ENCODE data around the gene ATP6V1E1. TPM values are rescaled to one million over a fixed set of nuclear protein-coding genes. Genes with fewer than 3 reads are reported as not detected.

ATP6V1E1 gene
- total RNA-seq, 1 donor from 2014 or later: 73.9 TPM

DNA sequence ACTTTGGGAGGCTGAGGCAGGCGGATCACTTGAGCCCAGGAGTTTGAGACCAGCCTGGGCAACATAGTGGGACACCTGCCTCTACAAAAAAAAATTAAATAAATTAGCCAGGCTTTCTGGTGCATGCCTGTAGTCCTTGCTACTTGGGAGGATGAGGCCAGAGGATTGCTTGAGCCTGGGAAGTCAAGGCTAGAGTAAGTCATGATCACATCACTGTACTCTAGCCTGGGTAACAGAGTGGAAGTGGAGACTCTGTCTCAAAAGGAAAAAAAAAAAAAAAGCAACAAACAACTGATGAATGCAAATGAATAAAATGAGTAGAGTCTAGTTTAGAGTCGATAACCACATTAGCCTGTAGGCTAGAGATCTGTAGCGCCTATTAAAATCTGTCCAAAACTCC is 6.1 kb upstream of the ATP6V1E1 start:
- Mint-ChIP-seq H3K9me3 (no peaks in the 10 kb centered on the region), H3K4me3 (no peak overlapping the region), H3K36me3 (ENCODE audit: low read depth) (peaks cover 14% of the 10 kb centered on the region), H3K27me3 (no peaks in the 10 kb centered on the region), H3K27ac (no peak overlapping the region), H3K4me1 (peaks cover 22% of the 10 kb centered on the region)
- intact Hi-C loops (cut with micrococcal nuclease): loop anchor here (5.0 to 10.0 kb wide), 3 partner anchors 73 to 550 kb away; partner anchors contain the start of genes HDHD5 and IL17RA
- TF ChIP-seq, protein P1, sequence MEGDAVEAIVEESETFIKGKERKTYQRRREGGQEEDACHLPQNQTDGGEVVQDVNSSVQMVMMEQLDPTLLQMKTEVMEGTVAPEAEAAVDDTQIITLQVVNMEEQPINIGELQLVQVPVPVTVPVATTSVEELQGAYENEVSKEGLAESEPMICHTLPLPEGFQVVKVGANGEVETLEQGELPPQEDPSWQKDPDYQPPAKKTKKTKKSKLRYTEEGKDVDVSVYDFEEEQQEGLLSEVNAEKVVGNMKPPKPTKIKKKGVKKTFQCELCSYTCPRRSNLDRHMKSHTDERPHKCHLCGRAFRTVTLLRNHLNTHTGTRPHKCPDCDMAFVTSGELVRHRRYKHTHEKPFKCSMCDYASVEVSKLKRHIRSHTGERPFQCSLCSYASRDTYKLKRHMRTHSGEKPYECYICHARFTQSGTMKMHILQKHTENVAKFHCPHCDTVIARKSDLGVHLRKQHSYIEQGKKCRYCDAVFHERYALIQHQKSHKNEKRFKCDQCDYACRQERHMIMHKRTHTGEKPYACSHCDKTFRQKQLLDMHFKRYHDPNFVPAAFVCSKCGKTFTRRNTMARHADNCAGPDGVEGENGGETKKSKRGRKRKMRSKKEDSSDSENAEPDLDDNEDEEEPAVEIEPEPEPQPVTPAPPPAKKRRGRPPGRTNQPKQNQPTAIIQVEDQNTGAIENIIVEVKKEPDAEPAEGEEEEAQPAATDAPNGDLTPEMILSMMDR (IDR thresholded peaks at IDR 0.05): no peak
- ATAC-seq (ENCODE audit: low read depth): no peak
- DNase-seq: no peak
- ChIA-PET POLR2A (no interaction called here), CTCF (no interaction called here)

DNA sequence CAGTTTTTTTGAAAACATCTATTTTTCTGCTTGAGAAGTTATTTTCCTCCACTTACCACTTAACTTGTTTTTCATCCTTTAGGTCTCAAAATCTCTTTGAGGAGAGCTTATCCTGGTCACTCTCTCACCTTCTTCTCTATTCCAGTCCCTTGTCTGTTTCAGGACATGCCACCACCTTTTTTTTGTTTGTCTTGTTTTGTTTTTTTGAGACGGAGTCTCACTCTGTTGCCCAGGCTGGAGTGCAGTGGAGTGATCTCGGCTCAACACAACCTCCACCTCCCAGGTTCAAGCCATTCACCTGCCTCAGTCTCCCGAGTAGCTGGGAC is 5.4 kb upstream of the ATP6V1E1 start:
- Mint-ChIP-seq H3K4me3 (no peak overlapping the region), H3K4me1 (peaks cover 23% of the 10 kb centered on the region), H3K36me3 (ENCODE audit: low read depth) (peaks cover 10% of the 10 kb centered on the region), H3K27me3 (no peaks in the 10 kb centered on the region), H3K9me3 (no peaks in the 10 kb centered on the region), H3K27ac (no peak overlapping the region)
- TF ChIP-seq, protein P1 (IDR thresholded peaks at IDR 0.05): no peak
- ChIA-PET POLR2A (no interaction called here), CTCF (no interaction called here)
- DNase-seq: no peak
- intact Hi-C loops (cut with micrococcal nuclease): loop anchor here (10.0 kb wide), 1 partner anchor 549 kb away; the partner anchor contains the start of gene IL17RA
- ATAC-seq (ENCODE audit: low read depth): no peak

DNA sequence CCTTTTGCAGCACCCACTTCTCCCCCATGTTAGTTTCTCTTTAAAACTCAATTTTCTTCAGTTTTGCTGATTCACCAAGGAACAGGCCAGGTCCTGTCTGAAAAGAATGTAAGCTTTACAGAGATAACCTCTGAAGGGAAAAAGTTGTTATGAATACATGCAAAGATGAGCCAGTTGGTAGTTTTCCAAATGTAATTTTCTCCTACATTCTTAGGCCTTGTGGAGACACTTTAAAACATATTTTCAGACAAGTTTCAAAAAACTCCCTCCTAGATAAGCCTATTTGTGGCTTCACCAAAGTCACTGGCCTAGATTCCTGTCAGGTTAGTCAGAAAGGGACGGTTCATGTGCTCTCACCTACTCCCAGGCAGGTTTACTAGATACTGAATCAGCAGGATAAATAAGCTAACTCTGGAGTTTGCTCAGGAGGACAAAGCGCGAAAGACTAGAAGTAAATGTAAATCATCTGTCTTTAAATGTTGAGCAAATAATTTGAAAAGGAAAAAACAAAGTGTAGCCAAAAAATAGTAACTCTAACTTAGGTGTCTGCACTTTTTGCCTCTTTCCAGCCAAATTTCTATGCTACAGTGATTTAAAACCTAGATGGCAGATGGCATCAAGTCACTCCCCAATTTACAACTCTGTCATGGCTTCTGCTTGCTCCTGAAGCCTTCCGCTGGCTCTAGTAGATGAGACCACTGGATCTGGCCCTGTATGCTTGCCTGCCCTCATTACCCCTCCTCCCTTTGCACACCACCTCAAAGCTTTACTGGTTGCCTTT is 4.9 kb upstream of the ATP6V1E1 start:
- Mint-ChIP-seq H3K9me3 (no peaks in the 10 kb centered on the region), H3K4me3 (no peak overlapping the region), H3K27ac (no peak overlapping the region), H3K4me1 (peaks cover 25% of the 10 kb centered on the region), H3K36me3 (ENCODE audit: low read depth) (peaks cover 11% of the 10 kb centered on the region), H3K27me3 (no peaks in the 10 kb centered on the region)
- CTCF ChIA-PET: no interaction called here
- TF ChIP-seq, protein P1 (IDR thresholded peaks at IDR 0.05): no peak
- DNase-seq (no peak), ATAC-seq (ENCODE audit: low read depth) (no peak)
- intact Hi-C loops (cut with micrococcal nuclease): loop anchor here (10.0 kb wide), 1 partner anchor 549 kb away; the partner anchor contains the start of gene IL17RA
- POLR2A ChIA-PET: no interaction called here

DNA sequence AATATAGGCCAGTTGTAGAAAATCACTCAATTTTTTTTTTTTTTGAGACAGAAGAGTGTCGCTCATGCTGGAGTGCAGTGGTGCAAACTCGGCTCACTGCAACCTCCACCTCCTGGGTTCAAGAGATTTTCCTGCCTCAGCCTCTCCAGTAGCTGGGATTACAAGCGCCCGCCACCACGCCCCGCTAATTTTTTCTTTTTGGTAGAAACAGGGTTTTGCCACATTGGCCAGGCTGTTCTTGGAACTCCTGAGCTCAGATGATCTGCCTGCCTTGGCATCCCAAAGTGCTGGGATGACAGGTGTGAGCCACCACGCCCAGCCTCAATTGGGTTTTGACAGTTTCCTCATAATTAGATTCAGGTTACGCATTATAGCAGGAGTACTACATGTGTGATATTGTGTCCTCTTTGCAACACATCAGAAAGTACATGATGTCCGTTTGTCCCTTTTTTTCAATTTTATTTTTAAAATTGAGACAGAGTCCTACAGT is 2.6 kb upstream of the ATP6V1E1 start:
- ATAC-seq (ENCODE audit: low read depth): no peak
- Mint-ChIP-seq H3K4me1 (peaks cover 24% of the 10 kb centered on the region), H3K27me3 (no peaks in the 10 kb centered on the region), H3K4me3 (no peak overlapping the region), H3K27ac (no peak overlapping the region), H3K36me3 (ENCODE audit: low read depth) (peaks cover 9% of the 10 kb centered on the region), H3K9me3 (no peaks in the 10 kb centered on the region)
- TF ChIP-seq, protein P1 (IDR thresholded peaks at IDR 0.05): no peak
- ChIA-PET CTCF (no interaction called here), POLR2A (interaction anchor here (0.7 kb wide), 1 partner anchor 1764 kb away, joined by 6 read pairs; no protein-coding TSS in a partner anchor)
- intact Hi-C loops (cut with micrococcal nuclease): loop anchor here (10.0 kb wide), 1 partner anchor 546 kb away; the partner anchor contains the start of gene IL17RA
- no peak for DNase-seq

DNA sequence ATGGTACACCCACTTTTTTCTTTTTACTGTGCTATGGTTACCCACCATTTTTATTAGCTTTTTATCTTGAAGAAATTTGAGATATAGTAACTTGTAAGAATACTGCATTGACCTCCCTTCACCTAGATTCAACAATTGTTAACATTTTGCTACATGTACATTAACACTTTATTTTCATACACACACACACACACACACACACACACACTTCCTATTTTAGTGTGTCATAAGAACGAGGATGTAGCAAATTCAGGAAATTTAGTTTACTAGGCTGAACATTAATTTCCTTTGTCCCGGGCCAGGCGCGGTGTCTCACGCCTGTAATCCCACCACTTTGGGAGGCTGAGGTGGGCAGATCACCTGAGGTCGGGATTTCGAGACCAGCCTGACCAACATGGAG is 1.1 kb upstream of the ATP6V1E1 start:
- DNase-seq (no peak), ATAC-seq (ENCODE audit: low read depth) (no peak)
- CTCF ChIA-PET: no interaction called here
- no peaks in the 10 kb centered on the region for H3K27me3 Mint-ChIP-seq
- H3K9me3 Mint-ChIP-seq: no peaks in the 10 kb centered on the region
- peaks cover 21% of the 10 kb centered on the region for H3K36me3 Mint-ChIP-seq (ENCODE audit: low read depth)
- TF ChIP-seq, protein P1 (IDR thresholded peaks at IDR 0.05): no peak
- H3K27ac Mint-ChIP-seq: no peak overlapping the region
- intact Hi-C loops (cut with micrococcal nuclease): loop anchor here (10.0 kb wide), 1 partner anchor 545 kb away; the partner anchor contains the start of gene IL17RA
- POLR2A ChIA-PET: interaction anchor here (0.7 to 1.7 kb wide), 3 partner anchors 9 to 34 kb away, joined by 3 to 8 read pairs (median 4); partner anchors contain the start of gene BCL2L13
- peaks cover 31% of the 10 kb centered on the region for H3K4me1 Mint-ChIP-seq
- no peak overlapping the region for H3K4me3 Mint-ChIP-seq

All from activated B cell treated with CpG ODN at 0.5 μM for 24 hours (primary cell).